Lung (tissue), 12 donors: ENCODE data around the gene AQP1. TPM values are rescaled to one million over a fixed set of nuclear protein-coding genes. Genes with fewer than 3 reads are reported as not detected.

Experiments
- ATAC-seq: fragments of 200-7000 bp; cut with Tn5 transposase; one replicate; pipeline ENCODE4 v1.9.1; 2020; ENCODE audit warnings: moderate number of reproducible peaks; ENCODE audit not compliant: insufficient read depth, low FRiP score
- DNase-seq, 3 donors: peaks; one replicate each; pipeline ENCODE4 v3.0.0-alpha.2; 2013 to 2017
- H3K27ac ChIP-seq, 2 donors: one replicate each; pipeline ENCODE4 v1.5.1; 2013; ENCODE audit warnings: mild to moderate bottlenecking in 2 of 2, moderate library complexity in 2 of 2, control low read depth in 1 of 2, inconsistent platforms in 1 of 2, low read depth in 1 of 2, low read length in 1 of 2
- H3K27me3 ChIP-seq, 3 donors: one replicate each; pipeline ENCODE4 v1.5.1; 2013; ENCODE audit warnings: low read length in 2 of 3; ENCODE audit not compliant: control insufficient read depth in 3 of 3, insufficient read depth in 3 of 3
- H3K36me3 ChIP-seq, 4 donors: one replicate each; pipeline ENCODE4 v1.5.1; 2013; ENCODE audit warnings: low read length in 4 of 4, mild to moderate bottlenecking in 1 of 4, moderate library complexity in 1 of 4; ENCODE audit not compliant: control insufficient read depth in 4 of 4, insufficient read depth in 4 of 4
- H3K4me1 ChIP-seq, 5 donors: one replicate each; pipeline ENCODE4 v1.5.1; 2013; ENCODE audit warnings: low read length in 5 of 5, mild to moderate bottlenecking in 2 of 5, moderate library complexity in 1 of 5; ENCODE audit not compliant: control insufficient read depth in 5 of 5, insufficient read depth in 5 of 5
- H3K4me3 ChIP-seq: one replicate; pipeline ENCODE4 v1.5.1; 2013; ENCODE audit warnings: mild to moderate bottlenecking, control low read depth, moderate library complexity
- H3K9ac ChIP-seq, 2 donors: one replicate each; pipeline ENCODE4 v1.5.1; 2013; ENCODE audit warnings: low read length in 2 of 2, control low read depth in 1 of 2; ENCODE audit not compliant: insufficient read depth in 1 of 2
- H3K9me3 ChIP-seq, 4 donors: one replicate each; pipeline ENCODE4 v1.5.1; 2013; ENCODE audit warnings: low read length in 3 of 4, mild to moderate bottlenecking in 1 of 4, moderate library complexity in 1 of 4; ENCODE audit not compliant: control insufficient read depth in 4 of 4, insufficient read depth in 3 of 4
- WGBS, 2 donors: extraction: QIAGEN DNeasy Blood & Tissue Kit; methylation state at CpG; one replicate each; pipeline ENCODE4 v1.1.7; 2013; 5-methylcytosine and 5-hydroxymethylcytosine counted together
- polyA plus RNA-seq, 2 donors: library from polyadenylated mRNA; stranded (reverse); fragments of 200-250 nt; gene quantifications; one replicate each; pipeline ENCODE4 v1.2.1, GENCODE V29; 2013
- total RNA-seq, 2 donors: library from RNA; depleted of rRNA in 1 of 2; stranded (reverse); fragments of >200 nt in 1 of 2; gene quantifications; one replicate each; pipeline ENCODE4 v1.2.1, GENCODE V29; 2014 to 2021
- TF ChIP-seq, protein P1 (sequence below): IDR thresholded peaks from 2 replicates; pipeline ENCODE4 v1.5.1; 2012; ENCODE audit warnings: mild to moderate bottlenecking; ENCODE audit errors: control extremely low read depth, extremely low read depth
- donor health status: control.
- donor health status: control.
- donor health status: Bipolar disorder and iron deficiency.
- donor health status: healthy.
- donor health status: DM: yes; HTN: yes; CAD: no.

The AQP1 gene
- total and polyA plus RNA-seq, 4 donors = 267 to 655 (median 428) TPM

DNA sequence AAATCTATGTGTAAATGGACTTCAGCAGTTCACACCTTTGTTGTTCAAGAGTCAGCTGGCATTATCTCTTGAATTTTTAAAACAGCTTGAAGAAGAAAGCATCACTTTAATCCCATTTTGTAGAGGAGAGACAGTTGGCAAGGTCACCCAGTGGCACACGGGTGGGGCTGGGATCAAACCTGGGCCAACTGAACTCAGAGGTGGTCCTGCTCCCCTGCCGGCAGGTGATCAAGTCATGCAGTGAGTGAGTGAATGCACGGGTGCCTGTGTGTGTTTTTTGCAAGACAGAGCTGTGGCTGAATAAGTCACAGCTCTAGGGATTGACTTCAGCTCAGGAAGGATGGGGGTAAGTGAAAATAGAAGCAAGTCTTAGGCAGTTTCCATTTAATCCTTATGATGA, 61.6 kb downstream of the AQP1 start:
- no peak overlapping the region for H3K27ac ChIP-seq
- no peak overlapping the region for H3K4me3 ChIP-seq
- H3K36me3 ChIP-seq = no peaks in the 10 kb centered on the region
- ATAC-seq (no peak), DNase-seq (no peak)
- WGBS, 2 donors = 85 to 86% methylated on average over 3 of the region's 3 CpGs
- H3K27me3 ChIP-seq = peaks cover 0 to 2% (median 0%) of the 10 kb centered on the region in 3 donors
- no peaks in the 10 kb centered on the region for H3K9me3 ChIP-seq
- peaks cover 0 to 27% (median 0%) of the 10 kb centered on the region in 5 donors for H3K4me1 ChIP-seq
- no peak overlapping the region for H3K9ac ChIP-seq
- TF ChIP-seq, protein P1, sequence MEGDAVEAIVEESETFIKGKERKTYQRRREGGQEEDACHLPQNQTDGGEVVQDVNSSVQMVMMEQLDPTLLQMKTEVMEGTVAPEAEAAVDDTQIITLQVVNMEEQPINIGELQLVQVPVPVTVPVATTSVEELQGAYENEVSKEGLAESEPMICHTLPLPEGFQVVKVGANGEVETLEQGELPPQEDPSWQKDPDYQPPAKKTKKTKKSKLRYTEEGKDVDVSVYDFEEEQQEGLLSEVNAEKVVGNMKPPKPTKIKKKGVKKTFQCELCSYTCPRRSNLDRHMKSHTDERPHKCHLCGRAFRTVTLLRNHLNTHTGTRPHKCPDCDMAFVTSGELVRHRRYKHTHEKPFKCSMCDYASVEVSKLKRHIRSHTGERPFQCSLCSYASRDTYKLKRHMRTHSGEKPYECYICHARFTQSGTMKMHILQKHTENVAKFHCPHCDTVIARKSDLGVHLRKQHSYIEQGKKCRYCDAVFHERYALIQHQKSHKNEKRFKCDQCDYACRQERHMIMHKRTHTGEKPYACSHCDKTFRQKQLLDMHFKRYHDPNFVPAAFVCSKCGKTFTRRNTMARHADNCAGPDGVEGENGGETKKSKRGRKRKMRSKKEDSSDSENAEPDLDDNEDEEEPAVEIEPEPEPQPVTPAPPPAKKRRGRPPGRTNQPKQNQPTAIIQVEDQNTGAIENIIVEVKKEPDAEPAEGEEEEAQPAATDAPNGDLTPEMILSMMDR = no peak

DNA sequence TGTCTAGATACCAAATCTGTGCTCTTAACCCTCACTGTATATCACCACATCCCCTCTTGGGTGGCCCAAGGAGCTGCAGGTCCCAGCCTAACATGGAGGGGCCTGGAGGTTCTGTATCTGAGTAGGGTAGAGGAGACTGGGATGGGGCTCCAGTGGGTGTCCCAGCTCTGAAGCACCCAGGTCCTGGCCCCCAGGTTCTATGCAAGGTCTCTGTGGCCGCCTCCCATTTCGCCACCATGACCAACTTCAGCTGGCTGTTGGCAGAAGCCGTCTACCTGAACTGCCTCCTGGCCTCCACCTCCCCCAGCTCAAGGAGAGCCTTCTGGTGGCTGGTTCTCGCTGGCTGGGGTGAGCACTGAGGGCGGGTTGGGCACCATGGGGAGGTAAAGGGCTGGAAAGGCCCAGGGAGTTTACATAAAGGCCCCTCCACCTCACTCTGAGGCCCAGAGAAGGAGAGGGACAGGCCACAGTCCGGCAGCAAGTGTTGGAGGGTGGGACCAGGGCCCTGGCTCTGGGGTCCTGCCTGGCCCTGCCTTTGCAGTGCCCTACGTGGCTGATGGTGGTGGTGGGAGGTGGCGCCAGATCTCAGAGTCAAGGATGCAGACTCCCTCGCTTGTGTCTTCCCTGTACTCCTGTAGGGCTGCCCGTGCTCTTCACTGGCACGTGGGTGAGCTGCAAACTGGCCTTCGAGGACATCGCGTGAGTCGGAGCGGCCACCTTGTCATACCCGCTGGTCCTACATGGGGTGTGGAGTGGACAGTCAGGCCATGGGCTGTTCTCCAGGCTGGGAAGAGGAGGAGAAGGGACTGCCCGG, 62.3 kb downstream of the AQP1 start:
- Histone ChIP-seq H3K27me3 (peaks cover 0 to 2% (median 0%) of the 10 kb centered on the region in 3 donors), H3K4me3 (no peak overlapping the region), H3K27ac (peak overlapping the region in 1 of 2 donors; percentile 52), H3K4me1 (peaks cover 0 to 27% (median 0%) of the 10 kb centered on the region in 5 donors), H3K36me3 (no peaks in the 10 kb centered on the region), H3K9ac (no peak overlapping the region), H3K9me3 (no peaks in the 10 kb centered on the region)
- no peak for DNase-seq
- TF ChIP-seq, protein P1 = no peak
- no peak for ATAC-seq
- 93 to 94% methylated on average over 18 of the region's 18 CpGs for WGBS, 2 donors

DNA sequence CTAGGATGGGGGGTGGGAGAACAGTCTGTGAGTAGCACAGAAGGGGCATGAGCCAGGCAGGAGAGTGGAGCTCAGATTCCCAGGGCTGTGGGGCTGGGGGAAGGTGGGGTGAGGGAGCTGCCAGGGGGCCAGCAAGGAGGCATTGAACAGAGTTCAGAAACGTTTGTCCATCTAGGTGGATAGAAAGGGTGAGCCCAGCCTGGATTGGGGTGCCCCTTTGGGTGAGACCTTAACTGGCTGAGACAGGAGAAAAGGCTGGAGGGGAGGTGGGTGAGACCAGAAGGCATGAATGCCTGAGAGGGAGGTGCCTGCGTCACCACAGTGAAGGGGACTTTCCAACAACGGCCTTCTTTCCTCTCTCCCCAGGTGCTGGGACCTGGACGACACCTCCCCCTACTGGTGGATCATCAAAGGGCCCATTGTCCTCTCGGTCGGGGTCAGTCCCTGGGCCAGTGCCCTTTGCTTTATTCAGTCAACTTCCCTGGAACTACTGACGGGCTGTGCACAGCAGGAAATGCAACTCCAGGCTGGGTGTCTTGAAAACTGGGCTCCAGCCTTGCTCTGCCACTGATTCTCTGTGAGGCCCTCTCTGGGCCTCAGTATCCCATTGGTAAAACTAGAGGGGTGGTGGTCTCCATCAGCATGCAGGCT, 63.1 kb downstream of the AQP1 start:
- H3K4me3 ChIP-seq = no peak overlapping the region
- H3K27me3 ChIP-seq = peaks cover 0 to 2% (median 0%) of the 10 kb centered on the region in 3 donors
- peaks cover 0 to 25% (median 0%) of the 10 kb centered on the region in 5 donors for H3K4me1 ChIP-seq
- DNase-seq (peak; percentile 52 to 63 (median 63)), ATAC-seq (peak; percentile 65)
- no peaks in the 10 kb centered on the region for H3K36me3 ChIP-seq
- TF ChIP-seq, protein P1 = peak; percentile 49
- peak overlapping the region in 1 of 2 donors; percentile 52 for H3K27ac ChIP-seq
- WGBS, 2 donors = 19 to 21% methylated on average over 7 of the region's 7 CpGs
- H3K9ac ChIP-seq = no peak overlapping the region
- no peaks in the 10 kb centered on the region for H3K9me3 ChIP-seq

Other genes with a start within 250 kb of the AQP1 start
- under 1 TPM in 1 of 2 donors, not detected in 1; 0.20 TPM for gene CRHR2, start 229.4 kb upstream of the AQP1 start, total RNA-seq
- gene CRHR2, start 229.4 kb upstream of the AQP1 start, polyA plus RNA-seq = under 1 TPM in 1 of 2 donors, not detected in 1; 0.02 TPM
- gene INMT, start 159.7 kb upstream of the AQP1 start, total RNA-seq = 100 to 1,000 TPM; 157 to 200 TPM
- gene INMT, start 159.7 kb upstream of the AQP1 start, polyA plus RNA-seq = 10 to 100 TPM; 88.7 to 97.2 TPM
- gene MINDY4, start 140.4 kb upstream of the AQP1 start, total RNA-seq = 10 to 100 TPM; 13.3 to 24.1 TPM
- gene MINDY4, start 140.4 kb upstream of the AQP1 start, polyA plus RNA-seq = 1 to 10 TPM; 5.0 to 8.1 TPM
- gene GHRHR, start 52.1 kb downstream of the AQP1 start, total RNA-seq = under 1 TPM in 1 of 2 donors, not detected in 1; 0.77 TPM
- gene GHRHR, start 52.1 kb downstream of the AQP1 start, polyA plus RNA-seq = under 1 TPM; 0.38 to 0.77 TPM
- gene ADCYAP1R1, start 140.5 kb downstream of the AQP1 start, total RNA-seq = under 1 TPM; 0.25 to 1.00 TPM
- gene ADCYAP1R1, start 140.5 kb downstream of the AQP1 start, polyA plus RNA-seq = under 1 TPM; 0.14 to 0.53 TPM